Cardiac fibroblast (primary cell): ENCODE measurements around the gene HGFAC.
A peak's percentile ranks its signal among the peaks of the same experiment; 100 is the strongest.

Source experiments
- DNase-seq, 2 donors: peaks; one replicate each; pipeline versions ENCODE4 v3.0.0 to v3.0.0-alpha.2; 2010; ENCODE audit warnings: low read depth in 2 of 2
- H3K4me3 ChIP-seq, 2 donors: replicated peaks in 1 of 2; 1 replicate in 1 of 2; 2 replicates in 1 of 2; pipeline ENCODE4 v1.5.1; 2011; ENCODE audit warnings: low read depth in 2 of 2, low read length in 2 of 2, mild to moderate bottlenecking in 2 of 2, moderate library complexity in 1 of 2
- CTCF ChIP-seq: IDR thresholded peaks from one replicate; pipeline ENCODE4 v1.5.1; 2011; ENCODE audit warnings: low read depth, mild to moderate bottlenecking, low read length, inconsistent platforms

HGFAC gene

GRCh38 chr4:3486541-3487540 is 45.1 kb downstream of the HGFAC start:
- H3K4me3 ChIP-seq = no peak overlapping the region
- TF ChIP-seq CTCF = no peak
- no peak for DNase-seq

- DNase-seq = no peak
- no peak overlapping the region for H3K4me3 ChIP-seq
- TF ChIP-seq CTCF = no peak
These were observed 46.1 kb downstream of the HGFAC start for GRCh38 chr4:3487861-3488260.

- no peak for TF ChIP-seq CTCF
- DNase-seq = no peak
- H3K4me3 ChIP-seq = no peak overlapping the region
These were observed 47.1 kb downstream of the HGFAC start for GRCh38 chr4:3488820-3489219.

- H3K4me3 ChIP-seq = no peak overlapping the region
- DNase-seq = peak in 1 of 2 donors; percentile 13
- TF ChIP-seq CTCF = no peak
These were observed 47.7 kb downstream of the HGFAC start for GRCh38 chr4:3489451-3489962.

- no peak for TF ChIP-seq CTCF
- H3K4me3 ChIP-seq = no peak overlapping the region
- peak; percentile 25 to 37 for DNase-seq
These were observed 50.1 kb downstream of the HGFAC start for GRCh38 chr4:3491681-3492405.

GRCh38 chr4:3492741-3493719 is 51.3 kb downstream of the HGFAC start:
- DNase-seq = peak; percentile 11 to 42
- no peak for TF ChIP-seq CTCF
- H3K4me3 ChIP-seq = no peak overlapping the region
